Cardiac ventricle fibroblast (primary cell): Measurements from ENCODE around the gene SERF1B. TPM values are rescaled to one million over a fixed set of nuclear protein-coding genes. Genes with fewer than 3 reads are reported as not detected.

Experiments
- total RNA-seq: library from RNA; depleted of rRNA; stranded (reverse); fragments of >200 nt; gene quantifications from 2 replicates; pipeline ENCODE4 v1.2.3, GENCODE V29; 2015

SERF1B gene
- 26.8 and 34.0 TPM in 2 replicates for total RNA-seq

GRCh38 chr5:70025106-70025844, at the start of gene SERF1B:
TSS of gene SERF1B (plus strand) at chr5:70025251. CDS start at chr5:70025452, 201 bp downstream.

Other genes with a start within 250 kb of the SERF1B start
- 26.7 and 31.6 TPM in 2 replicates for gene SMN2, start 24.4 kb downstream of the SERF1B start, total RNA-seq